Endothelial cell of umbilical vein (primary cell): ENCODE measurements around the gene CILP2.

Source experiments
- CTCF ChIP-seq, 2 donors: IDR thresholded peaks; 1 replicate in 1 of 2; 2 replicates in 1 of 2; pipeline ENCODE4 v1.5.1; 2011; ENCODE audit warnings: low read length in 2 of 2, mild to moderate bottlenecking in 2 of 2, moderate library complexity in 2 of 2, control low read depth in 1 of 2, inconsistent platforms in 1 of 2, low read depth in 1 of 2; ENCODE audit not compliant: insufficient read depth in 1 of 2; ENCODE audit errors: extremely low read depth in 1 of 2
- EZH2 ChIP-seq: IDR thresholded peaks from 2 replicates; pipeline ENCODE4 v1.6.1; 2012; ENCODE audit warnings: borderline replicate concordance, low read depth, mild to moderate bottlenecking, moderate library complexity, low read length, inconsistent platforms; ENCODE audit not compliant: severe bottlenecking

GRCh38 chr19:19527371-19527656, 10.8 kb upstream of the CILP2 start:
- no peak for TF ChIP-seq CTCF (IDR thresholded peaks at IDR 0.05; ENCODE audit: extremely low read depth in 1 of 2, insufficient read depth in 1 of 2, low read depth in 1 of 2, low read length in 2 of 2)
- TF ChIP-seq EZH2: no peak
